ENCODE data around the gene HYAL1.

HYAL1 gene

DNA sequence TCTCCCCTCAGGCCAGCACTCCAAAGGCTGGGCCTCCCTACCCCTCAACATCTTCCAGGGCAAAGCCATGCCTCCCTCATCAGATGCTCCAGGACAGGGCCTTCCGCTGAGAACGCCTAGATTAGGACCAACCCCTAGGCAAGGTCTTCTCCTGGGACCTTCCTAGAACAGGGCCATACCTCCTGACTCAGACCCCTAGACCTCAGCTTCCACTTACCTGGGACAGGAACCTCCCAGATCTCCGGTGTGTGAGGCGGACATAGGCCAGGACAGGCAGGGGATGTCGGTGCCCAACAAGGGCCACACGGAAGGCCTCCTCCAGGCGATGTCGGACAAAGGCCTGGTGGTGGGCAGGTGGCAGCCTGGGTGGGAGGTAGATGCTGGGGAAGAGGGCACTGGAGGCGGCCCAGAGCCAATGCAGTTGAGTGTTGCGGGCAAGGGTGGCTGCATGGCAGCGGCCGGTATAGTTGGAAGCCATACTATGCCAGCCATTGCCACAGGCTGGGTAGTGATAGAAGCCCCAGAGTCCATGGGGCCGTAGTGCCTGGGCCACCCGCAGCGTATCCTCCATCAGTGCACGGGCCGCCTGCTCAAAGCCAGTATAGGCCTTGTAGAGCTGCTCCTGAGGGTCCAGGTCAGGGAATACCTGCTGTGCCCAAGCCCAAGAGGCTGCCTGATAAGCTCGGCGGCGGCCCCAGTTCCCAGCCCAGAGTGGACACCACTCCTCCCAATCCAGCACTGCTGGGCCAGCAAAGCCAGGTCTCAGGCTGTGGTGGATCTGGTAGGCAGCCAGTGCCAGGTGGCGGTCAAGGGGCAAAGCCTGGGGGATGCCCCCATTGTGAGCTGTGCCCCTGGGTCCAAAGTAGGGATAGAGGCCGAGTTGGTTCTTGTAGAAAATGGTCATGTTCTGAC lies 8.6 kb downstream of the HYAL1 start:
- no peak overlapping the region for H3K27ac Mint-ChIP-seq
- H3K4me3 Mint-ChIP-seq, result peak overlapping the region in 1 of 3 experiments; percentile 47
- H3K4me1 Mint-ChIP-seq, result peaks cover 22% of the 10 kb centered on the region
- H3K9me3 Mint-ChIP-seq, result no peaks in the 10 kb centered on the region
- TF ChIP-seq, protein P1, sequence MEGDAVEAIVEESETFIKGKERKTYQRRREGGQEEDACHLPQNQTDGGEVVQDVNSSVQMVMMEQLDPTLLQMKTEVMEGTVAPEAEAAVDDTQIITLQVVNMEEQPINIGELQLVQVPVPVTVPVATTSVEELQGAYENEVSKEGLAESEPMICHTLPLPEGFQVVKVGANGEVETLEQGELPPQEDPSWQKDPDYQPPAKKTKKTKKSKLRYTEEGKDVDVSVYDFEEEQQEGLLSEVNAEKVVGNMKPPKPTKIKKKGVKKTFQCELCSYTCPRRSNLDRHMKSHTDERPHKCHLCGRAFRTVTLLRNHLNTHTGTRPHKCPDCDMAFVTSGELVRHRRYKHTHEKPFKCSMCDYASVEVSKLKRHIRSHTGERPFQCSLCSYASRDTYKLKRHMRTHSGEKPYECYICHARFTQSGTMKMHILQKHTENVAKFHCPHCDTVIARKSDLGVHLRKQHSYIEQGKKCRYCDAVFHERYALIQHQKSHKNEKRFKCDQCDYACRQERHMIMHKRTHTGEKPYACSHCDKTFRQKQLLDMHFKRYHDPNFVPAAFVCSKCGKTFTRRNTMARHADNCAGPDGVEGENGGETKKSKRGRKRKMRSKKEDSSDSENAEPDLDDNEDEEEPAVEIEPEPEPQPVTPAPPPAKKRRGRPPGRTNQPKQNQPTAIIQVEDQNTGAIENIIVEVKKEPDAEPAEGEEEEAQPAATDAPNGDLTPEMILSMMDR (IDR thresholded peaks at IDR 0.05; ENCODE audit: unreplicated experiment in 3 of 3), result no peak
- no peaks in the 10 kb centered on the region for H3K36me3 Mint-ChIP-seq (ENCODE audit: low read depth)
- peaks cover 3% of the 10 kb centered on the region for H3K27me3 Mint-ChIP-seq (ENCODE audit: low read depth)

DNA sequence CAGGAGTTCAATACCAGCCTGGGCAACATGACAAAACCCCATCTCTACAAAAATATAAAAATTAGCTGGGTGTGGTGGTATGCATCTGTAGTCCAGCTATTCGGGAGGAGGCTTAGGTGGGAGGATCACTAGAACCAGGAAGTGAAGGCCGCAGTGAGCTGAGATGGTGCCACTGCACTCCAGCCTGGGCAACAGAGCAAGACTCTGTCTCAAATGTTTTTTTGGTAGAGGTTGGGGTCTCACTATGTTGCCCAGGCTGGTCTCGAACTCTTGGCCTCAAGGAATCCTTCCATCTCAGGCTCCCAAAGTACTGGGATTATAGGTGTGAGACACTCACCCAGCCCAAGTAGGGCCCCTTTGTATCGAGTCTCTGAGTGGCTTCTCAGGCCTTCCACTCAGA lies 9.3 kb downstream of the HYAL1 start:
- TF ChIP-seq, protein P1 (IDR thresholded peaks at IDR 0.05; ENCODE audit: unreplicated experiment in 3 of 3), result no peak
- Mint-ChIP-seq H3K27ac (no peak overlapping the region), H3K27me3 (ENCODE audit: low read depth) (peaks cover 3% of the 10 kb centered on the region), H3K4me3 (peak overlapping the region in 1 of 3 experiments; percentile 47), H3K4me1 (peaks cover 17% of the 10 kb centered on the region), H3K36me3 (ENCODE audit: low read depth) (no peaks in the 10 kb centered on the region), H3K9me3 (no peaks in the 10 kb centered on the region)

DNA sequence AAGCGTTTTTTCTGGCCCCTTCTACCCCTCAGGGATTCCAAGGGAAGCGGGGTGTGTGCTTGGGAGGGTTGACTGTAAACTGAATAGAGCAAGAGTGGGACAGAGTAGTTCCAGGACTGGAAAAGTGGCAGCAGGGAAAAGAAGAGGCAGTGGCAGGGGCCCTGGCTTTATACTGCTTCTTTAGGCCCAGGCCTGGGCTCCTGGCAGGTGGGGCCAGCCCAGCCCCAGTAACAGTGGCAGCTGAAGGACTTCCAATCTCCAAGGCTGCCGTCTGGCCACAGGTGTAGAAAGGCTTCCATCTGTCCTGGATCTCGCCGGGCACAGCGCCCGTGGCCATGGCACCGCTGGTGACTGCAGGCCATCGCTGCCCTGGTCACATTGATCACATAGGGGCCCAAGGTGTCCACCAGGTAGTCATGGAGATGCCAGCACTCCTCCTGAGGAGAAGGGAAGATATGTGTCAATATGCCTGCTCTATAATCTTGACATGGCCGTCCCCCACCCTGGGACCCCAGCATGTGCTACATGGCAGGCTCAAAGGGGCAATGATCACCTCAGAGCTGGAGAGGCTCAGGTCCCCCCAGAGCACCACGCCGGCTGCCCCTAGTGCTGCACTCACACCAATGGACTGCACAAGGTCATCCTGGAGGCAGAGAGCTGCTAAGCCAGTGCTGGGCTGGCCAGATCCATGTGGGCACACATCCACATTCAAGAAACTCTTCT lies 10.1 kb downstream of the HYAL1 start:
- Mint-ChIP-seq H3K27me3 (ENCODE audit: low read depth) (peaks cover 3% of the 10 kb centered on the region), H3K36me3 (ENCODE audit: low read depth) (no peaks in the 10 kb centered on the region), H3K4me1 (peaks cover 14% of the 10 kb centered on the region), H3K9me3 (no peaks in the 10 kb centered on the region), H3K27ac (peak overlapping the region; percentile 89 to 97 (median 94)), H3K4me3 (peak overlapping the region; percentile 83 to 90 (median 88))
- TF ChIP-seq, protein P1 (IDR thresholded peaks at IDR 0.05; ENCODE audit: unreplicated experiment in 3 of 3), result no peak

DNA sequence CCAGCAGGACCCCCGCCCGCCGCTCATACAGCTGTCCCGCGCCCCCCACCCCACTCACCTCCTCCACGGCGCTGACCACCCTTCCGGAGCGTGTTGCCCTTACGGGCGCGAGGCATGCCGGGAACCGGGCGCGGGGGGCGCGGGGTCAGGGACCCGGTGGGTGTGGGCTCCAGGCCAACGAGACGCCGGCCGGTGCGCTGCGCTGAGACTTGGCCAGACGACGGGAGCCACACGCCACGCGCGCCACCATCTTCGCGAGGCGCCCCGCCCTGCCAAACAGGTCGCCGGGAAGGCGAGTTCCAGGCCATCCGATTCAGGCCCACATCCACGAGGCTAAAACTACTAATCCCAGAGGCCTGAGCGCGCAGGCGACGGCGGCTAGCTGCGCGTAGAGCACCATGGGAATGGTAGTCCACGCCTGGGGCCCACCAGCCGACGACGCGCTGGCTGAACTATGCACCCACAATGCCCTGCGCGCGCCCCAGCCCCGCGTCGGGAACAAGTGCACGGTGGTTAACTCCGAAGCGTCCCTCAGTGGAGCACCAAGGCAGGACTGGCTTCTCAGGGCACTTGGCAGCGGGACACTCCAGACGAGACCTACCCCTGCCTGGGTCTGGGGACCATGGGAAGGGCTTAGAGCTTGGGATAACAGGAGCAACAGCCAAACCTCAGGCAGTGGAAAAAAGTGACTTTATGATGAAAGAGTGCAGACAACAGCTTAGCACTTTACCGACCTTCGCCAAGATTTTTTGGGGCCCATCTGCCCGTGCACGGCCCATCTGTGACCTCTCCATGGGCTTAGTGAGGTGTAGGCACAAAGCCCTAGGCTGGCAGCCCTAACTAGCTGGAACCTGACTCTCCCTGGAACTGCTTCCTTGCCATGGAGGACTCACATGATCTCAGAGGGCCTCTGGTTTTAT lies 11.0 kb downstream of the HYAL1 start, which contains the start of gene IFRD2:
TSS of gene IFRD2 (minus strand) at position 271 of the 920 bp plus-strand sequence. CDS start at position 116, 155 bp downstream.
- Mint-ChIP-seq H3K36me3 (ENCODE audit: low read depth) (no peaks in the 10 kb centered on the region), H3K4me1 (peaks cover 14% of the 10 kb centered on the region), H3K9me3 (no peaks in the 10 kb centered on the region), H3K4me3 (peak within 1 kb of the TSS; percentile 83 to 90 (median 89)), H3K27ac (peak within 1 kb of the TSS; percentile 89 to 97 (median 94)), H3K27me3 (ENCODE audit: low read depth) (peaks cover 3% of the 10 kb centered on the region)
- TF ChIP-seq, protein P1 (IDR thresholded peaks at IDR 0.05; ENCODE audit: unreplicated experiment in 3 of 3), result no peak

DNA sequence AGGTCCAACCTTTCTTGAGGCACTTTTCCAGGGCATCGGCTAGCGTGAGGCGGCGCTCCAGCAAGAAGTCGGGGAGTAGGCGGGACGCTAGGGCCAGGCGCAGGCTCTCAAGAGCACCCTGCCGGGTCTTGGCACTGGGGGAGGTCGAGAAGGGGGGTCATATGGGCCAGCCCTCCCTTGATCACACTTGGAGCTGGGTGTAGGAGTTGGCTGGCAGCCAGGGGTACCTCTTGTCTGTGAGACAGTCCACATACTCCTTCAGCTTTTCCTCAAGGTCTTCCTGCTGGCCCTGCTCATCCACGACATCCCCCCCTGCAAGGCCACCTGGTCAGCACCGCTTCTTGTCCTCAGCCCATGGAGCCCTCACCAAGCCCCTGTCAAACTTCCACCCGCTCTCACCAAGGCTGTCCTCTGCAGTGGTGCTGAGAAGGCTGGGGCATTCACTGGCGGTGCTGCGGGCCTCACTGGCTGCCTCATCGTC lies 13.2 kb downstream of the HYAL1 start:
- Mint-ChIP-seq H3K9me3 (no peaks in the 10 kb centered on the region), H3K4me3 (peak overlapping the region; percentile 64 to 83 (median 78)), H3K27ac (no peak overlapping the region), H3K4me1 (peaks cover 14% of the 10 kb centered on the region), H3K27me3 (ENCODE audit: low read depth) (peaks cover 3% of the 10 kb centered on the region), H3K36me3 (ENCODE audit: low read depth) (no peaks in the 10 kb centered on the region)
- TF ChIP-seq, protein P1 (IDR thresholded peaks at IDR 0.05; ENCODE audit: unreplicated experiment in 3 of 3), result no peak

All from nephron (organoid).